HG03135 (cell line): Measurements from ENCODE around the gene OR1C1.
"Not testable (repeated sequence)": the region's sequence is repeated elsewhere in the genome, so short reads cannot be mapped to it uniquely, and the experiment has no call there.

ENCODE experiments used
- ATAC-seq: cut with Tn5 transposase; IDR thresholded peaks from one replicate; pipeline ENCODE4 v1.9.1; 2021; ENCODE audit warnings: mild to moderate bottlenecking, moderate library complexity; ENCODE audit not compliant: unreplicated experiment

The OR1C1 gene, protein sequence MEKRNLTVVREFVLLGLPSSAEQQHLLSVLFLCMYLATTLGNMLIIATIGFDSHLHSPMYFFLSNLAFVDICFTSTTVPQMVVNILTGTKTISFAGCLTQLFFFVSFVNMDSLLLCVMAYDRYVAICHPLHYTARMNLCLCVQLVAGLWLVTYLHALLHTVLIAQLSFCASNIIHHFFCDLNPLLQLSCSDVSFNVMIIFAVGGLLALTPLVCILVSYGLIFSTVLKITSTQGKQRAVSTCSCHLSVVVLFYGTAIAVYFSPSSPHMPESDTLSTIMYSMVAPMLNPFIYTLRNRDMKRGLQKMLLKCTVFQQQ

DNA sequence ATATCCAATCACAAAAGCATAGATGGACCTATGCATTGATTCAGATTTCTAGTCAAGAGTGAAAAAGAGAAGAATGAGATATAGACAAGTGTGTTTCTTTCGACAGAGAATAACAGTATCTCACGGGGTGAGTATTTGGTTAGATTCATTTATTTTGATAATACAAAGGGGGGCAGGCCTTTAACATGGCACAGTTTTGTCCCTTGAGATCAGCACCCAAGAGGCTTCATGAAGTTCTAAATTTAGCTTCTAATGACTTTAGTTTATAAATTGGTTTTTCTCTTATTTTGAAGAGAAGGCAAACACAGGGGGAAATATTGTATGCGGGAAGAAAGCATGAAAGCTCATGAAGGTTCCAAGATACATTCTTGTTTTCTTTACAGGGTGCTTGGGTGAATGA is at the start of gene OR1C1:
OR1C1 (minus strand) TSS at position 101 of the 400 bp plus-strand sequence. CDS start 2,150 bp downstream, outside the sequence.
- no peak for ATAC-seq

DNA sequence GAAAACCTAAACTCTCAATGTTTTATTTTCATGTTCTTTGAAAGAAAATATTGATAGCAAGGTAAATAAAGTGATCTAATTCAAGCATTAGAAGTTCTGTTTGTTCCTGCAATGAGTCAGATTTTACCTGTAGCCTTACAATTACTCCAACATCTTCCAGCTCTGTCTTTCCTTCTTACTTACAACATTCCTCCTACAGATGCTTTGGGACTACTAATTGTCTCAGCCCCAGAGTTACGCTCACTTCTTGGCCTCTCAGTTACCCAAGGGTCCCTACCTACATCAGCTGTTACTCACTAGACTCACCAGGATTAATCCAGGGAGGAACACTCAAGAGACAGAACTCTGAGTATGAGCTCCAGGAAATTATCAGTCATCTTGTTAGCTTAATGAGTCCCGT is 37.2 kb upstream of the OR1C1 start:
- no peak for ATAC-seq

DNA sequence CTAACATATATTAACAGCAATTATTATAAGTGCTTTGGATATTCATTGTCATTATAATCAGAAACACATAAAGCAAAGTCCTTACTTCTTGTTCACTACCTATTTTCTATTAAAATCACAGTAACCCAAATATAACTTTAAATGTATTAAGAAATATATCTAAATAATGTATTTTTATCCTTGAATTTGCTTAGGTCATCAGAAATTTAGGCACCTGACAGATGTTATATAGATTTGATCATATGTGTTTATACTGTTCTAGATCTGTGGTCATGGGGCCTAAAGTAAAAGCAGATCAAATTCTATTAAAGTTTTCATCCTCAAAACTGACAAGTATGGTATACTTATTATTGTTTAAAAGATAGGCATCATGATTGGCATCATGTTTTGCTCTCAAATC is 9.2 kb upstream of the OR1C1 start:
- ATAC-seq = no peak

DNA sequence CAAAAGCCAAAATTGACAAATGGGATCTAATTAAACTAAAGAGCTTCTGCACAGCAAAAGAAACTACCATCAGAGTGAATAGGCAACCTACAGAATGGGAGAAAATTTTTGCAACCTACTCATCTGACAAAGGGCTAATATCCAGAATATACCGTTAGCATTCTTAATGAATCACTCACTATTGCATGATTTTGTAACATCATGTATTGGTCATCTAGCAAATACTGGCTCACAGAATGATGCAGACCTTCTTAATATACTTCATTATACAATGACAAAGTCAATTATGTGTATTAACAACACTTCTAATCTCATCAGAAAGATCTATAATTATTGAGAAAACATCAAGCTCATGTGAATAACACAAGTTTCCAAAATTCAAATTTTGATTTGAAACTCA is 6.0 kb downstream of the OR1C1 start:
- not testable (repeated sequence) for ATAC-seq

DNA sequence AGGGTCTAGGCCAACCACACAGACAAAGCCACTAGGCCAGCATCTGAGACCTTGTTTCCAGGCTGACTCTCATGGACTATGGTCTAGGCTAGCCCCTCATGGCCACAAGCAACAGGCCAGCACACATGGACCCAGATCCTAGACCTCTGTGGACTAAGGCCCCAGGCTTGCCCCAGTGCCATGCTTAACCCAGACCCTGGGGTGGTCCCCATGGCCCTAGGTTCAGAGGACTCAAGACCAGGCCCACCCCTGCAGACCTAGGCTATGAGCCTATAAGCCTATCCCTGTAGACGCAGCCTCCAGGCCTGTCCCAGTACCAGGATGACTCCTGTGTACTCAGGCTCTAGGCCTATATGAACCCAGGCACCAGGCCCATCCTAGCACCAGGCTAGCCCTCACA is 10.5 kb downstream of the OR1C1 start:
- ATAC-seq = no peak

DNA sequence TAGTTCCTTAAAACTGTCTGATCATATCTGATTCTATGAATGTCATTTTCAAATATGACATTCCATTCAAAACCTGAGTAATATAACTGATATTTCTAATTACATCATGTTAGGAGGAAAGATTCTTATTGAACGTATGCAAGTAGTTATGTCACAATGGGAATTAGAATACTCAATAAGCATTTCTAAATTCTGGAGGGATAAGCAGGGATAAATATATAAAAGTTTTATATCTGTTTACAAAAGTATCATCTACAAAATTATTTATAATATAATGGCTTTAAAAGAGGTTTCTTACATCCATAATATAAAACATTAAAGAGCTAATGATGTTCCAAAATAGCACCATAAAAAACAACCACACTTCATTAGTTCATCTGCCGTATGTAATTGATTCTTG is 12.3 kb downstream of the OR1C1 start, which contains the start of gene OR14A2:
OR14A2 (minus strand) TSS at position 101 of the 400 bp plus-strand sequence.
- ATAC-seq = no peak

DNA sequence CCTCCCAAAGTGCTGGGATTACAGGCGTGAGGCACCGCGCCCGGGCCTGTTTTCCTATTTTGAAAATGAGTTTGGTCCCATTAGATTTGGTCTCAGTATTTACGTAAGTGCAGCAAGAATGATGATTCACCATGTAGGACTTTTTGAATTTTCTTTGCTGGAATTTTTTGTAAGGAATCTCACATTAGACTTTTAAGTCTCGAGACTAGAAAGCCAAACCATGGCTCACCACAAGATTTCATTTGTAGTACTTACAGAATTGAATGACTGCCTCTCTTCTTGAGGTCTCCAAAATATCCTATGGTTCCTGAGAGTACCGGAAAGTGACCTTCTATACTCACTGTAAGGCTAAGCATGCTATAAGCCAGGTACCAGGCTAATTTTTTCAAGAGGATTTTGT is 12.7 kb downstream of the OR1C1 start:
- ATAC-seq = no peak

DNA sequence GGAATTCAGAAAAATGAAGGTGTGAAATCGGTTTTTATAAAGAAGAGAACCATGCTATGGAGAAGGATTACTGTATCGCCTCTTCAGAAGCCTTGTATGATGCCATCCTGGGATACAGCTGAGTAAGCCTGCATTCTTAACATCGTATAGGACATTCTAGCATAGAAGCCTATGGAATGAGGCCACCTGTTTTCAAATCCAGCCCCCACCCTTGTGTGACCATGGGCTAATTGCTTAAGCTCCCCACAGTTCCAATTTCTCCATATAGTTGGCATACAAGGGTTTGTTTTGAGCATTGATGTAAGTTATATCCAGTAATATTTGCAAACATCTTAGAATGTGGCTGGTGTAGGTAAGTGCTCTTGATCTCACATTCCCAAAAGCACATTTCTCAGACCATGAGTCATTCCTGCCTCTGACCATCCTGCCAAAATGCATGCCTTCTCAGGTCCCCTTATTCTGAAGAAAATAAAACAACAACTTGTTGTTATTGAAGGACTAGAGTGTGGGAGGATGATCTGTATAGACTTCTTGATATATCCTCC is 13.9 kb downstream of the OR1C1 start:
- ATAC-seq = no peak

DNA sequence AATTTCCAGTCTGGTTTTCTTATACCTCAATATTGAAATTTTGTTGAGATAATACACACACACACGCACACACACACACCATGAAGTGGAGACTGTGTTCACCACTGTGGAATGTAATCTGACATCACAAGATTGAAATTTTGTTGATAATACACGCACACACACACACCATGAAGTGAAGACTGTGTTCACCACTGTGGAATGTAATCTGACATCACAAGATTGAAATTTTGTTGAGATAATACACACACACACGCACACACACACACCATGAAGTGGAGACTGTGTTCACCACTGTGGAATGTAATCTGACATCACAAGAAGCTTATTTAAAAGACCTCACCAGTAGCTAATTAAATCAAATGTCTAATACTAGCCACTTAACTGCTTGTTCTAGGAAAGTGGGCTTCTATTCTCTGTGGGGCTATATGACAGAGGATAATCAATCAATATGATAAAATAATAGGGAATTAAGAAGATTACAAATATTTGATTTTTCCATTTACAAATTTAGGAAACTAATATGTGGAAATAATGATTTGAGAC is 18.1 kb downstream of the OR1C1 start:
- not testable (repeated sequence) for ATAC-seq

DNA sequence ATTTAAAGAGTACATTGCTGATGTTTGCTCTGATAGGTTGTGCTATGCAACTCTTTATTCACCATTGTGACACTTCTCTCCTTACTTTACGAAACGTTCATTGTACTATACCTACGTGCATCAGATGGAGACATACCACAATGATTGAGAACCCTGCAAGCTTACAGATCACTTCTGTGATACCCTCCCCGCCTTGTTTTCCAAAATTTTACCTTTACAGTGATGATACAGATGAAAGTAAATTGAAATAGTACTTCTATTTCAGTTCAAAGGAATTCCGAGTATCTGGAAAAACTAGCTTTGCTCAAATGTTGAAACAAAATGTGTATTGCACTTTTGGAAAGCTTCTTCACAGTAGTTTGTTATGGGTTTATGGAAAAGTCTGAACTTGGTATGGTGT is 18.6 kb downstream of the OR1C1 start:
- no peak for ATAC-seq

DNA sequence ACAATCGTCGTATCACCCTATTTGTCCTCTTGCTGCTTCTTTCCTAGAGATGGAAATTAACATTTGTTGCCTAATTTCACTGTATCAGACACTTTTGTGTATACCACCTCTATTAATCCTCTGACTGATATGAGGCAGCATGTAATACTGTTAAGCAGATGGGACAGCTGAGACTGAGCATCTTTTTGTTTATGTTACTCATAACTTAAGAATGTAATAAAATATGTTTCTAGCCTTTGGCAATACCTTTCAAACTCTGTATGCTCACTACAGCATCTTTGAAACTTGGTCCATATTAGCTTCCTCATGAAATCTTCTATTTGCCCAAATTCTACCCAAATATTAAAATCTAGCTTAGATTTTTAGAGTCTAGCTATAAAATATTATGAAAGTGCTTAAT is 19.6 kb downstream of the OR1C1 start:
- no peak for ATAC-seq

DNA sequence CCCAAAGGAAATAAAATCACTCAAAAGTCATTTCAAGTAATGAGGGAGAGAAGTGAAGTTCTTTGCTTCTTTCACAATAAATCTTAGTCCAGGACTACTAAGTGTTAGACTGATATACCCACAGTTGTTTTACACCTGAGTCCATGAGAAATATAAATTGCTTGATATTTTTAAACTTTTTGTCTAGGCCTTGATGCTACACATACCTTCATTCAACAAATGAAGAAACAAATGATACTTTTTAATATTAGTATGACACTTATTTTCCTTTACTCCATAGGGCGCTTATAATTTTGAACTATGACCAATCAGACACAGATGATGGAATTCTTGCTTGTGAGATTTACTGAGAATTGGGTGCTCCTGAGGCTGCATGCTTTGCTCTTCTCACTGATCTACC is 22.0 kb downstream of the OR1C1 start, which contains the start of gene OR14K1:
OR14K1 (plus strand) TSS at position 301 of the 400 bp plus-strand sequence; CDS start at position 301, 0 bp downstream.
- no peak for ATAC-seq

DNA sequence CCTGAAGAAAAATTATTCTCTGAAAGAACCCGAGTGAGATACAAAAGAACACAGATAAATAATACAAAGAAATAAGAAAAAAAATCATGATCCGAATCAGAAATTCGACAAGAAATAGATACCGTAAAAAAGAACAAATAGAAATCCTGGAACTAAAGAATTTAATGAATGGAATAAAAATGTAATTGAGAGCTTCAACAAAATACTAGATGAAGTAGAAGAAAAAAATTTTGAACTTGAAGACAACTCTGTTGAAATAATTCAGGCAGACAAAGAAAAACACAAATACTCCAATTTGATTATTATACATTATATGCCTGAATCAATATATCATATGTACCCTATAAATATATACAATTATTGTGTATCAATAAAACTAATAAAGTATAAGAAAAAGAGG is 39.1 kb downstream of the OR1C1 start:
- ATAC-seq = no peak

DNA sequence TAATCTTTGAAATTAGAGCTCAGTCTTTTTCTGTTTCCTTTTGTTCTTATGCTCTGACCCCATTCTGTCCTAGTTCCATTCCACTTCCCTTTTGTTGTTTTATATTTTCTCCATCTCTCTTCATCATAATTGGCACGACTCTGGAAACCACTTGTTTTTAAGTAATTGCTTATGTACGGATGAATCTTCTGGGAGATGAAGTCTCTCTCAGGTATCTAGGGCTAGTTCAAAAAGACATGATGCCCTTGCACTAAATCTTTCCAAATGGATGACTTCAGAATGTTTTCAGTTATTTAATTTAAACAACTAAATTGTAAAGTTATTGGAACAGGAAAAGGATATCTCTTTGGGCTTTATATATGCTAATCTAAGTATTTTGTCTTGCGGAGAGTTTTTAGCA is 43.8 kb downstream of the OR1C1 start, which contains the start of gene OR6F1:
OR6F1 (minus strand) TSS at position 101 of the 400 bp plus-strand sequence. CDS start 3,891 bp downstream, outside the sequence.
- ATAC-seq = no peak

DNA sequence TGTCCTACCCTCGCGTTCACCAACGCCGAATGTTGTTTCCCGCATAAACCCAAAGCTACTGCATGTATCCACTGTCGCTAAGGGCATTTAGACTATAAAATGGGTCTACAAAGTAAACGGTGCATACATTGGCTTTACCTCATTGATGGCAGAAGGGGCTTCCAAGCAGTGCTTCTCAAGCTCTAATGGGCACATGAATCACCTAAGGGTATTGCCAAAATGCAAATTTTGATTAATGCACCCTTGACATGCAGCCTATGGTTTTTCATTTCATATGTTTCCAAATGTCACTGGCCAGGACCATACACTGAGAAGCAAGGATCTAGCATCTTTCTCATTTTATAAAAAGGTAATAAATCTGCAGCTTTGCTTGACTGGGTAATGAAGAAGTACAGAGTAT is 46.6 kb downstream of the OR1C1 start:
- ATAC-seq = no peak

DNA sequence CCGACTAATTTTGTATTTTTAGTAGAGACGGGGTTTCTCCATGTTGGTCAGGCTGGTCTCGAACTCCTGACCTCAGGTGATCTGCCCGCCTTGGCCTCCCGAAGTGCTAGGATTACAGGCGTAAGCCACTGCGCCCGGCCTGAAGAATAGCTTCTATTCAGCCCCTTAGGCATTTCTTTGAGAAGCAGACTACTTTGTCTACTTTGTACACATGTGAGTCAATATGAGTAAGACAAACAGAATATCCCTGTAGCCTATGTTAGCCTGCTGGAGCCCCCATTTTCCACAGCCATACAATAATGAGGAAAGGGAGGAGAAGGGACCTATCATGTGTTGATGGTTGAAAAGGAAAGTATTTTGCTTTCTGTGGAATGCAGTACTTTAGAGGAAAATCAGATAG is 49.7 kb downstream of the OR1C1 start:
- not testable (repeated sequence) for ATAC-seq
